ENCODE data around the gene LHPP.

Gene LHPP

DNA sequence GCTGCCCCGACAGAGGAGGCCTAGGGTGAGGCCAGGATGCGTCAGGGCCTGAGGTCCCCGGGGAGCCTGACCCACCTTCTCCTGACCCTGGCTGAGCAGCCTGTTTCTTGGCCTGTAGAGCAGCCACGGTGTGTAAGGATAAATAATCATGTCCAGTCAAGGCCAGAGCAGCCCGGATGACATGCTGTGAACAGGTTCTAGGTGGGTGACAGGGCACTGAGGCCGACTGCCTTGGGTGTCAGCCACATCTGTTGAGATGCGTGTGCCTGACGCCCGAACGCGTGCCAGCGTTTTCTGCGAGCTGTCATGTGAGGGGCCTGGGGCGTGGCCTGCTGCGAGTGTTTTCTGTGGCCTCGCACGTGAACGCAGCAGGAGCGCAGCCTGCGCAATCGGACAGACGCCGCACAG is 164.2 kb downstream of the LHPP start:
- DNase-seq (ENCODE audit: low read depth), result no peak

GRCh38 chr10:124626759-124627380 is 165.2 kb downstream of the LHPP start:
- DNase-seq (ENCODE audit: low read depth), result no peak

GRCh38 chr10:124627866-124628675 is 166.4 kb downstream of the LHPP start:
- DNase-seq (ENCODE audit: low read depth), result no peak

- no peak for DNase-seq (ENCODE audit: low read depth)
Measured at GRCh38 chr10:124628676-124629021, 167.0 kb downstream of the LHPP start.

GRCh38 chr10:124629415-124629814 is 167.8 kb downstream of the LHPP start:
- DNase-seq (ENCODE audit: low read depth), result no peak

DNA sequence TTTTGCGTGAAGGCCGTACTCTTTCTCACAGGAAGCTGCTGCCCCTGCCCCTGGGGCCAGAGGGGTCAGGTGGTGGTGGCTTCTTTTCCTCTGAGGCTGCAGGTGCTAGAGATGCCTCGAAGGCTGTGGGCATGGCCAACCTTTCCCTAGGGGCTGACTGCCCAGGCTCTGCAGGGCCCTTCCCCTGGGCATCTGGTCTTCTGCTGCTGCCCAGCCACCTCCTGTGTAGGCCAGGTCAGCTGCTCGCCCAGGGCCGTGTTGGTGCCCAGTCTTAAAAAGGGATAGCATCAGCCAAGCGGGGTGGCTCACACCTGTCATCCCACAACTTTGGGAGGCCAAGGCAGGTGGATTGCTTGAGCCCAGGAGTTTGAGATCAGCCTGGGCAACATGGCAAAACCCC is 168.2 kb downstream of the LHPP start:
- DNase-seq (ENCODE audit: low read depth), result no peak

GRCh38 chr10:124630551-124630950 is 168.9 kb downstream of the LHPP start:
- no peak for DNase-seq (ENCODE audit: low read depth)

DNA sequence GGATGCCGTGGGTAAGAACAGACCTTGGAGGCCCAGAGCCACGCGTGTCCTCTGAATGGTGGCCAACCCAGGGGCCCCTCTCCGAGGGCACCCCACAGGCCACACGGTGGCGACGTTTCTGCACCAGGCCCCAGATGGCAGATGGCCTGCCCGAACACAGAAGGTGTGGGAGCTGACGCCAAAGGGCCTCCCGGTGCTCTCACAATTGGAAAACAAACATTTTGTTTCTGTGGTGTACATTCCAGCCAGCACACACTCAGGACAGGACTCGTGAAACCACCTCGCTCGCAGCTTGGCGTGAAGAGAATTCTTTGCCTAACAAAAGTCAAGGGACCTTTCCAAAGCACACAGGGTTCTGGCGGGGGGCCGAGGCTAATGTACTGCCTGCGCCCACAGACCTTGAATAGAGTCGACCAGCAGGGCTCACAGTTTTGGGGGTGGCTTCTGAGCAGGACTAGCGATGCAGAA is 170.5 kb downstream of the LHPP start:
- DNase-seq (ENCODE audit: low read depth), result no peak

GRCh38 chr10:124632566-124632965 is 170.9 kb downstream of the LHPP start:
- DNase-seq (ENCODE audit: low read depth), result no peak

- DNase-seq (ENCODE audit: low read depth), result no peak
Measured at GRCh38 chr10:124636271-124636995, 174.8 kb downstream of the LHPP start.

DNA sequence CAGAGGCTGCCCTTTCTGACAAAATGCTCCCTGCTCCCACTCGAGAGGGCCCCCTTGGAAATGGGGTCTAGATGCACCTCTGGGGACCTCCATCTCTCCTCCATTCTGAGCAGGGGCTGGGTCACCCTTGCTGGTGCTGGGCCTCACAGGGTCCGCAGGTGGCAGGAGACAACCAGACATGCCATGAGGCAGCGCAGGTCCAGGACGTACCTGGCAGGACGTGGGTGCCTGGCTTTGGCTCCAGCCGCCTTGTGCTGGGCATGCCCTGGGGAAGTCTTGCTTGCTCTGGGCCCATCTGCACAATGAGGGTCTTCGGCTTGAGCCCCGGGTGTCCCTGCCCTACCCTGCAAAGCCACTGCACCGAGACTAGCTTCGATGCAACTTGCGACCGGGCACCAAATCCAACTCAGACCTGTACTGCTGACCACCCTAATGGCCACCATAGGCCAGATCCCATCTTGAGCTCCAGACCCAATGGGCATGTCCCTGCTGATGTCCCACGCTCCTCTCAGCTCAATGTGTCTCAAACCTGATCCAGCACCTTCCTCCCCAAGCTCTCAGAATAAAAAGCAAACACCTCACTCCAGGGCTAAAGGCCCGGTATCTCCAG is 175.6 kb downstream of the LHPP start:
- no peak for DNase-seq (ENCODE audit: low read depth)

- no peak for DNase-seq (ENCODE audit: low read depth)
Measured at GRCh38 chr10:124637746-124638145, 176.1 kb downstream of the LHPP start.

DNA sequence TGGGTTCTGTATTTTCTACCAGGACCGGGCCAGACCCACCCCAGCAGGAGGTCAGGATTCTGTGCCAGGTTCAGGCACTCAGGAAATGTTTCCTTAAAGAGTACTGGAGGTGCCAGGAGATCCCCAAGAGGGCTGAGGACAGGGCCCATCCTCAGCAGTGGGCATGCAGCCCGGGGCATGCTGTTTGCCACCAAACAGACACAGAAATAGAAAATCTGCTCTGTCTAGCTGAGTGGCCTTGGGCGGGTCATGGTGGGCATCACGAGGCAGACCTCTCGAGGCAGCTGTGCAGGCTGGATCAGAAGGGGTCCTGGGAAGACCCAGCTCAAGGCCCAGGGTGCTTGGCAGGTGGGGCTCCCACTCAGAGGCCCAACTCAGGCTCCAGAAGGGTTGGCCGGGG is 177.6 kb downstream of the LHPP start:
- DNase-seq (ENCODE audit: low read depth), result no peak

GRCh38 chr10:124639646-124640045 is 178.0 kb downstream of the LHPP start:
- DNase-seq (ENCODE audit: low read depth), result no peak

- DNase-seq (ENCODE audit: low read depth), result no peak
Measured at GRCh38 chr10:124640056-124640455, 178.4 kb downstream of the LHPP start.

DNA sequence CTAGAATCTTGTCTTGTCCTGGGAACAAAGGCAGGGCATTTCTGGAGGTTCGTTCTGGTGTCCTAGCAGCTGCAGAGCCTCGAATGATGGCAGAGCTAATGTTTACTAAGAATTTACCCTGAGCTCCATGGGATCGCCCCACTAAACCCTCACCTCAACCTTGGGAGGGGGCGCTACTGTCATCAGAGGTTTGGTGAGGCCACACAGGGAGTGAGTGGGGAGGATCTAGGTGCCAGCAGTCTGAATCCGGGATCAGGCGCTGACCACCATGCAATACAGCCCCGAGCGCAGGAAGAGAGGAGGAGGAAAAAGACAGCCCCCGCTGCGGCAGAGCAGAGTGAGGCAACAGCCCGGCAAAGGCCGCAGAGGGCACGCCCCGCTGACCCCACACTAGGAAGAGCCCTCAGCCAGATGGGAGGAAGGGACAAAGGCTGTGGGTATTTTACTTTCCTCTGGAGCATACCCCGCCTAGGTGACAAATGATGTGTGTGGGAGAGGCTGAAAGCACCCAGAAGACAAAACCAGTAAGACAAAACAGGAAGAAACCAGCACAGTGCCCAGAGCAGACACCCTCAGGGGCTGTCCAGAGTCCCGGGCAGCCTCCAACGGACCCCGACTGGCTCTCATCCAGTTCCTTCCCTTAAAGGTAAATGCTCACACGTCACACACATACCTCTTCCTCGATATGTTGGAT is 179.1 kb downstream of the LHPP start:
- no peak for DNase-seq (ENCODE audit: low read depth)

DNA sequence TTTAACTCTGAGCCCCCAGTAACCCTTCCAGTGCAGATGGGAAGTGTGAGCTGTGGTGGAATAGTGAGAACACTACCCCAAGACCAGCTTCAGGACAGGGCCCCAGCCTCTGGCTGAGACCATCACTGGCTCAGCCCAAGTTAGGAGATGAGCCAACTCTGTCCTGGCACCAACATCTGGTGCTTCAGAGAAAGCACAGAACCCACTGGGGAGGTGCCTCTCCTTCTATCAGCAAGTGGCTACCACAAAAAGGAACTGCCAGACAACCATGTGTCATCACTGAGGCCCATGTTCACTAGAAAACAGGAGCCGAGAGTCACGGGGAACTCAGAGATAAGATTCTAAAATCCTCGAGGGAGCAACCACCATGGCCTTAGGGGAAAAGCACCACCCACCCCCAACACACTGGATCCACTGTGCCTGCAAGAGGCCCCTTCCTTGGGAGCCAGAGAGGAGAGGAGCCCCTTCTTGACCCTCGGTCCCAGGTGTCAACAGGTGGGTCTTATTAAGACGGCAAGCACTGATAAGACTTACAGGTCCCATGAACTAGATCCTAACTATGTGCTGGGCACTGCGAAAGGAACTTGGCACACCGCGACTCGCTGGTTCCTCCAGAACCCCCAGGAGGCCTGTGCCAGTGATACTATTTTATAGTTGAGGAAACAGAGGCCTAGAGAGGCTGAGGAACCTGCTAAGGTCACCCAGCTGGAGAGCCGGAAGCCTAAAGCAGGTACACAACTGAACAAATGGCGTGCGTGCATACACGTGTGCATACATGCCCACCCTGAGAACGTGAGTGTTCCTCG is 179.9 kb downstream of the LHPP start:
- DNase-seq (ENCODE audit: low read depth), result peak; percentile 58

DNA sequence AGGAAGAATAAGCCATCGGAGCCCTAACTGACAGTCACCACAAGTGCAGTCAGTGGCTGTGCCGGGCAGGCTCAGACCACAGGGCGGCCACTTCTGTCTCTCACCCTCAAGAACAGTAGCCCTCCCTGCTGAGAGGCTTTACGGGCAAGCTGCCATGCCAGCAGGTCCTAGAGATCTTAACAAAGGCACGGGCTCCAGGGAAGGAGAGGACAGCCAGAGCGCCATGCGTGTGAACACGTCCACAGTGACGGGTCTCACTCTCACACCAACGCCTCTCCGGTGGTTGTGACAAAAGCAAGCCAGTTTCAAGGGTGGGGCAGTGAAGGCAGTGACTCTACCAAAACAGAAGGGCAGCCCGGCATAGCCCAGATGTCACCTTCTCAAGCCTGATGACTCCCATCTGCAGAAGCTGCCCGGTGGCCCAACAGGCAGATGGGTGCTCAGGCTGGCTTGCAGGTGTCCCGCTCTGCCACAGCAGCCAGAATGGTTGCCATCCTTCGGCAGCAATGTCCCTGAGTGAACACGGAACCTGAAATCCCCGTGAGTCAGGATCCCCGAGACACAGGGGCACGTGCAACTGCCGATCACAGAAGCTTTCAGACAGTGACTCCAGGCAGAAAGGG is 180.6 kb downstream of the LHPP start:
- no peak for DNase-seq (ENCODE audit: low read depth)

- DNase-seq (ENCODE audit: low read depth), result no peak
Measured at GRCh38 chr10:124643330-124644009, 181.8 kb downstream of the LHPP start.

DNA sequence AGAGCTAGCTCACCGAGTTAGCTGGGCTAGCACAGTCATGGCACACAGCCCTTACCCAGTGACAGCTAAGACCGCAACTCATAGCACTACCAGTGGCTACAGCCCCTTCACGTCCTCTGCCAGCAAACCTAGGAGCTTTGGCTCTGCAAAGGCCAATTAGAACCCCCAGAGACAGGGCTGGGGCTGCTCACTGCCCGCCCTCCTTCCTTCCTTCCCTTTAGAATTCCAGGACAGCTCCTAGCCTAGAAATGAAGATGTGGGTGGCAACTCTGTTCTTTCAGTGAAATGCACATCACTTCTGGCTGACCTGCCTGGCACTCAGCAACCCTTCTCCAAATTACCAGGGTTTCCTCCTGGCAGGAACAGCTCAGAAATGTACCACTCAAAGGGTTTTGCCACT is 182.6 kb downstream of the LHPP start:
- DNase-seq (ENCODE audit: low read depth), result no peak

Measured in iris pigment epithelial cell (primary cell).